DND-41 (cell line): ENCODE measurements around the gene RHOB.

ENCODE experiments used
- ATAC-seq: fragments of 200-7000 bp; cut with Tn5 transposase; 3 replicates; pipeline ENCODE4 v1.9.1; 2021; ENCODE audit warnings: low read depth; ENCODE audit not compliant: insufficient read depth
- DNase-seq: peaks from one replicate; pipeline ENCODE4 v3.0.0-alpha.2; 2020
- H2AFZ ChIP-seq: 2 replicates; pipeline ENCODE4 v1.6.0; 2012; ENCODE audit warnings: low read depth, low read length
- H3K27ac ChIP-seq: 2 replicates; pipeline ENCODE4 v1.5.1; 2012; ENCODE audit warnings: low read length, inconsistent platforms
- H3K27me3 ChIP-seq: fragments of 200-600 bp; sonication (generic); 2 replicates; pipeline ENCODE4 v1.6.0; 2012; ENCODE audit warnings: low read length, mild to moderate bottlenecking, inconsistent platforms; ENCODE audit not compliant: insufficient read depth, poor library complexity
- H3K36me3 ChIP-seq: 2 replicates; pipeline ENCODE4 v1.5.1; 2012; ENCODE audit warnings: low read length, inconsistent platforms; ENCODE audit not compliant: insufficient read depth
- H3K4me1 ChIP-seq: 2 replicates; pipeline ENCODE4 v1.5.1; 2012; ENCODE audit warnings: mild to moderate bottlenecking, low read length; ENCODE audit not compliant: insufficient read depth
- H3K4me2 ChIP-seq: 2 replicates; pipeline ENCODE4 v1.6.0; 2012; ENCODE audit warnings: mild to moderate bottlenecking, moderate library complexity, low read length, inconsistent platforms; ENCODE audit not compliant: insufficient read depth
- H3K4me3 ChIP-seq, 2 experiments: fragments of 200-600 bp in 1 of 2; shearing (Covaris generic) in 1 of 2; 2 replicates each; pipeline ENCODE4 v1.5.1; 2012 to 2016; ENCODE audit warnings: inconsistent platforms in 2 of 2, low read length in 2 of 2, mild to moderate bottlenecking in 2 of 2, low read depth in 1 of 2, moderate library complexity in 1 of 2
- H3K79me2 ChIP-seq: 2 replicates; pipeline ENCODE4 v1.6.0; 2012; ENCODE audit warnings: low read length, inconsistent platforms; ENCODE audit not compliant: insufficient read depth
- H3K9ac ChIP-seq: 2 replicates; pipeline ENCODE4 v1.6.0; 2012; ENCODE audit warnings: low read depth, mild to moderate bottlenecking, inconsistent platforms, low read length, moderate library complexity
- H3K9me3 ChIP-seq: 2 replicates; pipeline ENCODE4 v1.5.1; 2012; ENCODE audit warnings: low read length, moderate library complexity, mild to moderate bottlenecking, inconsistent platforms; ENCODE audit not compliant: insufficient read depth, severe bottlenecking
- H4K20me1 ChIP-seq: 2 replicates; pipeline ENCODE4 v1.6.0; 2012; ENCODE audit warnings: low read length; ENCODE audit not compliant: insufficient read depth
- EZH2 ChIP-seq: IDR thresholded peaks from 3 replicates; pipeline ENCODE4 v1.6.1; 2012; ENCODE audit warnings: borderline replicate concordance, low read depth, mild to moderate bottlenecking, moderate library complexity, low read length, inconsistent platforms; ENCODE audit not compliant: severe bottlenecking
- TF ChIP-seq, protein P1 (sequence below): IDR thresholded peaks from 2 replicates; pipeline ENCODE4 v1.5.1; 2012; ENCODE audit warnings: borderline replicate concordance, low read length, moderate library complexity, mild to moderate bottlenecking; ENCODE audit not compliant: poor library complexity, severe bottlenecking; ENCODE audit errors: extremely low read depth

Gene RHOB

DNA sequence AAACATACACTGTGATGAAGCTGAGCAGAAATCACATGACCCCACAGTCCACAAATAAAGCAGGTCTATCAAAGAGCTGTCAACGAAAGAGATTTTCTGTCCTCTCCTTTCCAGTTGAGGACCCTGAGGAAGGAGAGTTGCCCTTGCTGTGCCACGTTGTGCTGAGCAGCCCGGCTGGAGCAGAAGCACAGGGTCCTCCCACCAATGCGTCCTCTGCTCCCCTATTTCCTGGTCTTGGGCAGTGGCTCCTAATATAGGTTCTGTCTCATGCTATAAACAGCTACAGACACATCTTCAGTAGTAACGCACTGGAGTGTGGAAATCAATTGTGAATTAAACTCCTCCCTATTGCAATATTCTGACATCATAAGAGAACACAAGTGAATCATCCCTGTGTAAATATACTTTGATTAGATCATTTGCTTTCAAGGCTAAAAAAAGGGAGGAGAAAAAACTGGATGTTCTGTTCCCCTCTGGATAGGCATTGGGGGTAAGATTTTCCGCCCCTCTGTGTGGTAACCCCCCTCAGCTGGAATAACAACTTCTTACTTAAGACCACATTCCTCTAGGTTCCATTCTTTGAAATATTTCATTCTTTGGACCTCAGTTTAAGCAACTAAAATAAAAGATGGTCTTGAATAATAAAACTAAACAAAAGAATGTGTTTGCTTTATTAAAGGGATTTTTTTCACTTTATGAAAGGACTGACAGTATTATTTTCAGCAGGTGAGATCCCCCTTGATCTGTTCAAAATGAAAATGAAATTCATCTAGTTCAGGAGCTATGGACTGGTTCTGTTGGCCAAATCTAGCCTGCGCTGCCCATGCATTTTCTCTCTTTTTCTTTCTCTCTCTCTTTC, 8.3 kb upstream of the RHOB start:
- ATAC-seq (no peak), DNase-seq (no peak)
- TF ChIP-seq EZH2, result no peak
- TF ChIP-seq, protein P1, sequence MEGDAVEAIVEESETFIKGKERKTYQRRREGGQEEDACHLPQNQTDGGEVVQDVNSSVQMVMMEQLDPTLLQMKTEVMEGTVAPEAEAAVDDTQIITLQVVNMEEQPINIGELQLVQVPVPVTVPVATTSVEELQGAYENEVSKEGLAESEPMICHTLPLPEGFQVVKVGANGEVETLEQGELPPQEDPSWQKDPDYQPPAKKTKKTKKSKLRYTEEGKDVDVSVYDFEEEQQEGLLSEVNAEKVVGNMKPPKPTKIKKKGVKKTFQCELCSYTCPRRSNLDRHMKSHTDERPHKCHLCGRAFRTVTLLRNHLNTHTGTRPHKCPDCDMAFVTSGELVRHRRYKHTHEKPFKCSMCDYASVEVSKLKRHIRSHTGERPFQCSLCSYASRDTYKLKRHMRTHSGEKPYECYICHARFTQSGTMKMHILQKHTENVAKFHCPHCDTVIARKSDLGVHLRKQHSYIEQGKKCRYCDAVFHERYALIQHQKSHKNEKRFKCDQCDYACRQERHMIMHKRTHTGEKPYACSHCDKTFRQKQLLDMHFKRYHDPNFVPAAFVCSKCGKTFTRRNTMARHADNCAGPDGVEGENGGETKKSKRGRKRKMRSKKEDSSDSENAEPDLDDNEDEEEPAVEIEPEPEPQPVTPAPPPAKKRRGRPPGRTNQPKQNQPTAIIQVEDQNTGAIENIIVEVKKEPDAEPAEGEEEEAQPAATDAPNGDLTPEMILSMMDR, result no peak
- H3K9me3 ChIP-seq, result no peaks in the 10 kb centered on the region
- no peaks in the 10 kb centered on the region for H3K36me3 ChIP-seq
- H3K27me3 ChIP-seq, result no peaks in the 10 kb centered on the region
- H3K4me3 ChIP-seq, result no peak overlapping the region
- no peaks in the 10 kb centered on the region for H3K79me2 ChIP-seq
- no peaks in the 10 kb centered on the region for H3K4me1 ChIP-seq
- no peaks in the 10 kb centered on the region for H4K20me1 ChIP-seq
- H3K9ac ChIP-seq, result no peak overlapping the region
- no peak overlapping the region for H2AFZ ChIP-seq
- H3K4me2 ChIP-seq, result no peak overlapping the region
- no peak overlapping the region for H3K27ac ChIP-seq

DNA sequence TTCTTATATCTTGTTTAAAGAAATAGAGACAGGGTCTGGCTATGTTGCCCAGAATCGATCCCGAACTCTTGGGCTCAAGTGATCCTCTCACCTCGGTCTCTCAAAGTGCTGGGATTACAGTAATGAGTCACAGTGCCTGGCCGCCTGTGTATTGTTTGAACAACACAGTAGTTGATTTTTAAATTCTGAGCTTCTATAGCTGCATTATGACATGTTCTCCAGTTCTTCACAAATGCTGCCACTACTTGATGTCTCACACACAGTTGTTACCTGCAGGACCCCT, 7.7 kb upstream of the RHOB start:
- Histone ChIP-seq H3K27me3 (no peaks in the 10 kb centered on the region), H2AFZ (no peak overlapping the region), H3K79me2 (no peaks in the 10 kb centered on the region), H3K4me1 (no peaks in the 10 kb centered on the region), H3K27ac (no peak overlapping the region), H3K4me2 (no peak overlapping the region), H3K9ac (no peak overlapping the region), H3K9me3 (no peaks in the 10 kb centered on the region), H3K36me3 (no peaks in the 10 kb centered on the region), H3K4me3 (no peak overlapping the region), H4K20me1 (no peaks in the 10 kb centered on the region)
- ATAC-seq (no peak), DNase-seq (no peak)
- no peak for TF ChIP-seq EZH2

DNA sequence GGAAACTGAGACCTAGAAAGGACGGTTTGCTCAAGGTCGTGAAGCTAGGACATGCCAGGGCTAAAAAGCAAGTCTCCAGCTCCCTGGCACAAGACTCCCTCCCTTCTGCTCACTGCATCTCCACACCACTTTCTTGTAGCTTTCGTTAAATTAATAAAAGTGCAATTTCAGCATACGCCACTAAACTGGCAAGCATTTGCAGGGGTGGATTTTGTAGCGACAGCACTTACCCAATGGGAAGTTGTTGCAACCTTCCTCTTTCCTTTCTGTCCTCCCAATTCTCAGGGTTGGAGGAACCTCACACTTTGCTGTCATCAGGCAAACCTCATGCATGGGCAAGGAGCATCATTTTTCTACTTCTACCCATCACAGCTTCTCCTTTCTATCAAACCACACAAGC, 7.4 kb upstream of the RHOB start:
- no peaks in the 10 kb centered on the region for H3K79me2 ChIP-seq
- H4K20me1 ChIP-seq, result no peaks in the 10 kb centered on the region
- no peak overlapping the region for H3K9ac ChIP-seq
- no peaks in the 10 kb centered on the region for H3K9me3 ChIP-seq
- H3K27ac ChIP-seq, result no peak overlapping the region
- ATAC-seq, result no peak
- H3K27me3 ChIP-seq, result no peaks in the 10 kb centered on the region
- no peaks in the 10 kb centered on the region for H3K4me1 ChIP-seq
- no peak for TF ChIP-seq EZH2
- TF ChIP-seq, protein P1, result no peak
- no peak overlapping the region for H3K4me3 ChIP-seq
- no peaks in the 10 kb centered on the region for H3K36me3 ChIP-seq
- no peak overlapping the region for H2AFZ ChIP-seq
- H3K4me2 ChIP-seq, result no peak overlapping the region
- no peak for DNase-seq

DNA sequence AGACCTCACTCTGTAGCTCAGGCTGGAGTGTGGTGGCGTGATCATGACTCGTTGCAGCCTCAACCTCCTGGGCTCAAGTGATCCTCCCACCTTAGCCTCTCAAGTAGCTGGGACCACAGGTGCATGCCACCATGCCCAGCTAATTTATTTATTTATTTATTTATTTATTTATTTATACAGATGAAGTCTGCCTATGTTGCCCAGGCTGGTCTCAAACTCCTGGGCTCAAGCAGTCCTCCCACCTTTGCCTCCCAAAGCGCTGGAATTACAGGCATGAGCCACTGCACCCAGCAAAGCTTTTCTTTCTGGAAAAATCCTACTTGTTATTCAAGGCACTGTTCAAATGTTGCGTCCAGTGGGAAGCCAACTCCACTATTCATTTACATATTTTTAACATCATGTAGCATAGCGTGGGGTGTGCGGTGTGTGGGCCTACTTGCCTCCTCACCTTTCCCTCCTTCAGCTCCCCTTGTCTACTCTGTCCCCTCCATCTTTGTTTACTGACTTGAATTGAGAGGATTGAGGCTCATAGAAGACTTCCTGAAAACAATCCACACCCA, 6.8 kb upstream of the RHOB start:
- no peaks in the 10 kb centered on the region for H3K79me2 ChIP-seq
- no peaks in the 10 kb centered on the region for H4K20me1 ChIP-seq
- no peaks in the 10 kb centered on the region for H3K36me3 ChIP-seq
- H3K27me3 ChIP-seq, result no peaks in the 10 kb centered on the region
- no peak overlapping the region for H3K27ac ChIP-seq
- H3K4me2 ChIP-seq, result no peak overlapping the region
- H3K9me3 ChIP-seq, result no peaks in the 10 kb centered on the region
- H2AFZ ChIP-seq, result no peak overlapping the region
- no peaks in the 10 kb centered on the region for H3K4me1 ChIP-seq
- no peak for DNase-seq
- TF ChIP-seq EZH2, result no peak
- TF ChIP-seq, protein P1, result no peak
- ATAC-seq, result no peak
- H3K9ac ChIP-seq, result no peak overlapping the region
- no peak overlapping the region for H3K4me3 ChIP-seq
